B cell (primary cell): ENCODE data around the gene AATK. TPM values are rescaled to one million over a fixed set of nuclear protein-coding genes. Genes with fewer than 3 reads are reported as not detected.

Experiments
- ATAC-seq: fragments of 200-7000 bp; cut with Tn5 transposase; one replicate; pipeline ENCODE4 v1.10.0; 2021; ENCODE audit warnings: low read depth, mild to moderate bottlenecking, moderate number of reproducible peaks, moderate library complexity
- CTCF ChIA-PET: fragments of 350-600 bp; sonication (Branson Sonifier 250); formaldehyde crosslinking; loops from one replicate; lab custom pipeline; 2021; ENCODE audit warnings: antibody characterized with exemption, inconsistent platforms; lab: Charles Lee
- POLR2A ChIA-PET: fragments of 350-600 bp; sonication (Branson Sonifier 250); formaldehyde crosslinking; loops from one replicate; lab custom pipeline; 2021; ENCODE audit warnings: antibody characterized with exemption; lab: Charles Lee
- DNase-seq: peaks from one replicate; pipeline ENCODE4 v3.0.0; 2013
- H2AFZ ChIP-seq: 2 replicates; pipeline ENCODE4 v1.6.1; 2012; ENCODE audit warnings: mild to moderate bottlenecking, low read depth, low read length; ENCODE audit not compliant: insufficient read depth, poor library complexity, severe bottlenecking
- H3K27ac ChIP-seq, 2 donors: 1 replicate in 1 of 2; 2 replicates in 1 of 2; pipeline ENCODE4 v1.5.1; 2012 to 2013; ENCODE audit warnings: low read length in 2 of 2, mild to moderate bottlenecking in 2 of 2, moderate library complexity in 1 of 2
- H3K27me3 ChIP-seq, 4 experiments: fragments of 200-600 bp in 1 of 4; sonication (generic) in 1 of 4; replicated peaks in 1 of 4; 1 replicate in 2 of 4; 2 replicates in 2 of 4; pipeline versions ENCODE4 v1.6.1 to v1.7.0; 2013 to 2016; ENCODE audit warnings: low read length in 3 of 4, mild to moderate bottlenecking in 2 of 4, mixed read lengths in 1 of 4, moderate library complexity in 1 of 4; ENCODE audit not compliant: insufficient read depth in 4 of 4, control insufficient read depth in 3 of 4; ENCODE audit errors: control extremely low read depth in 1 of 4
- H3K36me3 ChIP-seq, 2 experiments: replicated peaks in 1 of 2; 1 replicate in 1 of 2; 2 replicates in 1 of 2; pipeline versions ENCODE4 v1.6.1 to v1.7.1; 2013; ENCODE audit warnings: low read length in 1 of 2; ENCODE audit not compliant: insufficient read depth in 2 of 2, control insufficient read depth in 1 of 2; ENCODE audit errors: control extremely low read depth in 1 of 2, extremely low read depth in 1 of 2
- H3K4me1 ChIP-seq, 2 donors: fragments of 200-600 bp in 1 of 2; sonication (generic) in 1 of 2; 1 replicate in 1 of 2; 2 replicates in 1 of 2; pipeline versions ENCODE4 v1.5.1 to v1.6.1; 2013 to 2017; ENCODE audit warnings: low read length in 2 of 2; ENCODE audit not compliant: control insufficient read depth in 2 of 2, insufficient read depth in 2 of 2
- H3K4me2 ChIP-seq: replicated peaks from 2 replicates; pipeline ENCODE3; 2012; ENCODE audit warnings: mild to moderate bottlenecking, low read depth, low read length; ENCODE audit not compliant: poor library complexity, severe bottlenecking
- H3K4me3 ChIP-seq, 5 experiments: fragments of 200-600 bp in 1 of 5; sonication (generic) in 1 of 5; 1 replicate in 3 of 5; 2 replicates in 2 of 5; pipeline versions ENCODE4 v1.5.1 to v1.7.0; 2011 to 2016; ENCODE audit warnings: low read length in 4 of 5, mild to moderate bottlenecking in 4 of 5, low read depth in 2 of 5, control low read depth in 1 of 5, moderate library complexity in 1 of 5; ENCODE audit not compliant: insufficient read depth in 1 of 5; ENCODE audit errors: control extremely low read depth in 1 of 5, extremely low read depth in 1 of 5
- H3K79me2 ChIP-seq: fragments of 200-600 bp; sonication (generic); one replicate; pipeline ENCODE4 v1.6.0; 2016; ENCODE audit warnings: low read length; ENCODE audit not compliant: control insufficient read depth, insufficient read depth
- H3K9ac ChIP-seq: fragments of 200-600 bp; sonication (generic); 2 replicates; pipeline ENCODE4 v1.6.1; 2017; ENCODE audit warnings: mild to moderate bottlenecking, low read length, moderate library complexity
- H3K9me3 ChIP-seq, 3 donors: one replicate each; pipeline versions ENCODE4 v1.6.1 to v1.7.1; 2013; ENCODE audit warnings: low read length in 2 of 3; ENCODE audit not compliant: control insufficient read depth in 2 of 3, insufficient read depth in 1 of 3; ENCODE audit errors: control extremely low read depth in 1 of 3
- H4K20me1 ChIP-seq: 2 replicates; pipeline ENCODE4 v1.6.0; 2012; ENCODE audit warnings: mild to moderate bottlenecking, low read length; ENCODE audit not compliant: insufficient read depth, control insufficient read depth, poor library complexity, severe bottlenecking
- H3K27ac Mint-ChIP-seq: one replicate; pipeline ENCODE4 v1.8.0; 2021; ENCODE audit warnings: mixed read lengths
- H3K27me3 Mint-ChIP-seq: one replicate; pipeline ENCODE4 v1.8.0; 2021; ENCODE audit warnings: mixed read lengths
- H3K4me1 Mint-ChIP-seq: one replicate; pipeline ENCODE4 v1.8.0; 2021; ENCODE audit warnings: mixed read lengths
- H3K4me3 Mint-ChIP-seq: one replicate; pipeline ENCODE4 v1.8.0; 2021; ENCODE audit warnings: mixed read lengths
- H3K9me3 Mint-ChIP-seq: one replicate; pipeline ENCODE4 v1.8.0; 2022; ENCODE audit warnings: mixed read lengths; ENCODE audit not compliant: insufficient read depth
- CTCF ChIP-seq: fragments of 200-600 bp; IDR thresholded peaks from one replicate; pipeline ENCODE4 v1.8.0; 2022; ENCODE audit warnings: antibody characterized with exemption, mild to moderate bottlenecking
- EZH2 ChIP-seq: IDR thresholded peaks from 2 replicates; pipeline ENCODE4 v1.6.1; 2012; ENCODE audit warnings: borderline replicate concordance, low read depth, mild to moderate bottlenecking, moderate library complexity, low read length; ENCODE audit not compliant: insufficient read depth, poor library complexity, severe bottlenecking
- WGBS: methylation state at CpG from one replicate; pipeline ENCODE4 v1.1.5; 2013; ENCODE audit warnings: missing lambda C conversion rate; ENCODE audit not compliant: insufficient coverage; 5-methylcytosine and 5-hydroxymethylcytosine counted together
- intact Hi-C: fragments of 100-400 bp; cut with micrococcal nuclease; formaldehyde crosslinking; loops from one replicate; pipeline ENCODE4 v1.10.0; 2022
- polyA plus RNA-seq: library from polyadenylated mRNA; depleted of rRNA; stranded (reverse); fragments of >200 nt; gene quantifications from 2 replicates; pipeline ENCODE4 v1.2.3, GENCODE V29; 2012
- total RNA-seq, 2 donors: library from RNA; stranded (reverse); fragments of 120-200 nt in 1 of 2; gene quantifications; 1 replicate in 1 of 2; 2 replicates in 1 of 2; pipeline versions ENCODE4 v1.2.3 to v1.2.4, GENCODE V29; 2013 to 2022

The AATK gene
- total and polyA plus RNA-seq, 2 donors (not counting 1 experiment from before 2014, with no cell fraction given) = 0.21 to 1.7 TPM

- Histone ChIP-seq H3K36me3 (no peaks in the 10 kb centered on the region), H3K9me3 (no peaks in the 10 kb centered on the region), H3K4me2 (no peak overlapping the region), H3K27me3 (peaks cover 0 to 15% (median 3%) of the 10 kb centered on the region in 4 experiments), H2AFZ (no peak overlapping the region), H3K9ac (no peak overlapping the region), H3K4me3 (no peak overlapping the region), H4K20me1 (no peaks in the 10 kb centered on the region), H3K4me1 (peaks cover 0 to 10% of the 10 kb centered on the region in 2 donors), H3K27ac (no peak overlapping the region), H3K79me2 (no peaks in the 10 kb centered on the region)
- WGBS = 94% methylated on average over 39 of the region's 39 CpGs
- H3K4me1 Mint-ChIP-seq = peaks cover 5% of the 10 kb centered on the region
- CTCF ChIA-PET = no interaction called here
- H3K27me3 Mint-ChIP-seq = peaks cover 18% of the 10 kb centered on the region
- ATAC-seq (no peak), DNase-seq (no peak)
- no peak overlapping the region for H3K4me3 Mint-ChIP-seq
- TF ChIP-seq EZH2 = no peak
- no peak for TF ChIP-seq CTCF
- intact Hi-C loops = no loop called here
- no peak overlapping the region for H3K27ac Mint-ChIP-seq
- H3K9me3 Mint-ChIP-seq = no peaks in the 10 kb centered on the region
- POLR2A ChIA-PET = no interaction called here
These were observed 8.0 kb downstream of the AATK start for GRCh38 chr17:81157848-81158687.
